ENCODE results near the gene BACH2.

The BACH2 gene

DNA sequence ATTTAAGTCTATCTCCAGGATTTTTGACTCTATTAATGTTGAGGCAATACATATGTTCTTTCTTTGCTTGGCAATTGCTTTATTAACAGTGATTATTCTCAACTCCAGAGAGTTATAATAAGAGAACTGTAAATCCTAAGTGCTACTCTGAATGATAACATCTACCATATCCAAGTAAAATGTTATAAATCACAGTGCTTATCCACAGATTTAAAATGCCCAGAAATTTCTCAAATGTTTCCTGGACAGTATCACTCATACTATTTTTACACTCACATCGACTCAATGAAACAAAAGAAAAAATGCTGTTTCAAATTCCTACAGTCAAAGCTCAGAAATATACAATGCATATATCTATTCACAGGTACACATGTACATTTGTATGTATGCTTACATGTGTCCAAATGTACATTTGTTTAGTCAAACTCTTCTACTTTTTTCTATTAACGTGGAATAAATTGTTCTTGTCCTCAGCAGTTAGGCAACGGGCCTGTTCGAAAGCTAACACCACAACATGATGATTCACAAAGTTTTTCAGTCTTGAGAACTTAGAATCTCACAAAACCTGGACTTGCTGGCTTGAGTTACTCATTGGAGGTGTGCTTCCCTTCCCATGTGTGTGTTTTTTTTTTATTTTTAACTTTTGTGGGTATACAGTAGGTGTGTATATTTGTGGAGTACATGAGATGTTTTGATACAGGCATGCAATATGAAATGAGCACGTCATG is 209.4 kb downstream of the BACH2 start:
- in situ Hi-C loops (cut with MboI; ENCODE audit: low sequenced_read_pairs): no loop called here
- Histone ChIP-seq H3K27me3 (ENCODE audit: low read depth) (no peaks in the 10 kb centered on the region), H3K4me1 (no peaks in the 10 kb centered on the region), H3K4me3 (no peak overlapping the region), H3K36me3 (replicated peaks) (no peaks in the 10 kb centered on the region), H3K9me3 (no peaks in the 10 kb centered on the region)
- no peak for DNase-seq (ENCODE audit: low spot score in 2 of 2)

DNA sequence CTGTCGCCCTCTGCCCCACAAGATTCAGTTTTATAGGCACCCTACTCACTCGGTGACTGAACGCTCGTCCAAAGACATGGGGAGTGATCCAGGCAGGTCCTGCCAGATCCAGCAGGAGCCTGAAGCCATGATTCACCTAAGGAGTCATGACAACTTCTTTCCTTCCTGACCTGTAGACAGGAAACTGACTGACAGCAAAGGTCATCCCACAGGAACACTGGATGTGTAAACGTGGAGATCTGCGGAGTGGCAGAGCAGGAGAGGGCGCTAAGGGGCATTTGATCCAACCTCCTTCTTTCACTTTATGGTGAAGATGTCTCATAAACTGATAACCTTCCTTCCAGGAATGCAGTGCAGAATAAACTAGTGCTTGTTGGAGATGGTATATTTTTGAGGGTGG is 210.1 kb downstream of the BACH2 start:
- Histone ChIP-seq H3K27me3 (ENCODE audit: low read depth) (no peaks in the 10 kb centered on the region), H3K4me1 (no peaks in the 10 kb centered on the region), H3K4me3 (no peak overlapping the region), H3K9me3 (no peaks in the 10 kb centered on the region), H3K36me3 (replicated peaks) (no peaks in the 10 kb centered on the region)
- no peak for DNase-seq (ENCODE audit: low spot score in 2 of 2)
- in situ Hi-C loops (cut with MboI; ENCODE audit: low sequenced_read_pairs): no loop called here

DNA sequence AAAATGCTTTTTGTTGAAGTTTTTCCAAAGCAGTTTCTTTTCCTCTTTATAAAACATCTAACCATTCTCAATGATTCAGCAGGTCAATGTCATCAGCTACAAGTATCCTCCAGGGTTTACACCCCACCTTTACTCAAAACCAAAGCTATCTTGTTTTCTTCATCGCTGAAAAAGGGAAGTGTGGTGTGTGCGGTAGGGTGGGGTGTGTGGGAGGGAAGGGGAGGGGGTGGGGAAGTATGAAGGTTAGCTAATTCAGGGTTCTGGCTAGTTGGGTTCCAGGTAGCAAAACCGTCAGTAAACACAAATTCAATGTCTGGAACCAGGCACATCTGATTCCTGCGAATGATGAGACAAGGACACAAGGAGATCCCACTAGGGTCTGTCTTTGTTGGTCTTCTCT is 212.8 kb downstream of the BACH2 start:
- H3K9me3 ChIP-seq: no peaks in the 10 kb centered on the region
- DNase-seq (ENCODE audit: low spot score in 2 of 2): no peak
- H3K36me3 ChIP-seq (replicated peaks): no peaks in the 10 kb centered on the region
- 0 out of 2 replicates have a peak, but pooled peaks cover 2% of the 10 kb centered on the region for H3K27me3 ChIP-seq (ENCODE audit: low read depth)
- in situ Hi-C loops (cut with MboI; ENCODE audit: low sequenced_read_pairs): no loop called here
- no peak overlapping the region for H3K4me3 ChIP-seq
- no peaks in the 10 kb centered on the region for H3K4me1 ChIP-seq

DNA sequence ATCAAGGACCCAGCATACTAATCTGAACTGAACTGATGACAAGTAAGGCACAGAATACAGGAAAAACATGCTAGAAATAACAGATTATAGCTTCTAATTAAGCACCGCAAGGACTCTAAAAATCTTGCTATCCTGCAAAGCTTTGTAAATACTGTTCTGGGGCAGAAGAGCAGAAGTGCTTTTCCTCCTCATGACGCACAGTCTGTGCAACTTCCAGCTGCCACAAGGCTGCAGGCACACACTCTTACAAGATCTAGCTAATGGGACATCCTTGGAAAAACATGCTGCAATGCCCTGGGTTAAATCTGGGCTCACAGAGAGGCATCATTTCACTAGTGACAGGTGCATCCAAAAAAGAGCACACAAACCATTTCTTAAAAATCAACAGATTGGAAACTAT is 213.8 kb downstream of the BACH2 start:
- Histone ChIP-seq H3K27me3 (ENCODE audit: low read depth) (0 out of 2 replicates have a peak, but pooled peaks cover 2% of the 10 kb centered on the region), H3K36me3 (replicated peaks) (no peaks in the 10 kb centered on the region), H3K4me3 (no peak overlapping the region), H3K4me1 (no peaks in the 10 kb centered on the region), H3K9me3 (no peaks in the 10 kb centered on the region)
- in situ Hi-C loops (cut with MboI; ENCODE audit: low sequenced_read_pairs): no loop called here
- DNase-seq (ENCODE audit: low spot score in 2 of 2): no peak

GRCh38 chr6:90080876-90081481 is 215.7 kb downstream of the BACH2 start:
- in situ Hi-C loops (cut with MboI; ENCODE audit: low sequenced_read_pairs): no loop called here
- H3K27me3 ChIP-seq (ENCODE audit: low read depth): peaks cover 7% of the 10 kb centered on the region; the same call in 1 of the 2 replicates
- no peak for DNase-seq (ENCODE audit: low spot score in 2 of 2)
- H3K36me3 ChIP-seq (replicated peaks): no peaks in the 10 kb centered on the region
- no peaks in the 10 kb centered on the region for H3K4me1 ChIP-seq
- H3K9me3 ChIP-seq: no peaks in the 10 kb centered on the region
- no peak overlapping the region for H3K4me3 ChIP-seq

- DNase-seq (ENCODE audit: low spot score in 2 of 2): no peak
- H3K9me3 ChIP-seq: no peaks in the 10 kb centered on the region
- H3K36me3 ChIP-seq (replicated peaks): no peaks in the 10 kb centered on the region
- in situ Hi-C loops (cut with MboI; ENCODE audit: low sequenced_read_pairs): no loop called here
- H3K27me3 ChIP-seq (ENCODE audit: low read depth): peaks cover 15% of the 10 kb centered on the region
- H3K4me3 ChIP-seq: no peak overlapping the region
- no peaks in the 10 kb centered on the region for H3K4me1 ChIP-seq
Measured at GRCh38 chr6:90079560-90080490, 216.8 kb downstream of the BACH2 start.

GRCh38 chr6:90078513-90079289 is 217.9 kb downstream of the BACH2 start:
- Histone ChIP-seq H3K4me3 (no peak overlapping the region), H3K4me1 (no peaks in the 10 kb centered on the region), H3K9me3 (no peaks in the 10 kb centered on the region), H3K27me3 (ENCODE audit: low read depth) (peaks cover 22% of the 10 kb centered on the region), H3K36me3 (replicated peaks) (no peaks in the 10 kb centered on the region)
- DNase-seq (ENCODE audit: low spot score in 2 of 2): no peak
- in situ Hi-C loops (cut with MboI; ENCODE audit: low sequenced_read_pairs): no loop called here

DNA sequence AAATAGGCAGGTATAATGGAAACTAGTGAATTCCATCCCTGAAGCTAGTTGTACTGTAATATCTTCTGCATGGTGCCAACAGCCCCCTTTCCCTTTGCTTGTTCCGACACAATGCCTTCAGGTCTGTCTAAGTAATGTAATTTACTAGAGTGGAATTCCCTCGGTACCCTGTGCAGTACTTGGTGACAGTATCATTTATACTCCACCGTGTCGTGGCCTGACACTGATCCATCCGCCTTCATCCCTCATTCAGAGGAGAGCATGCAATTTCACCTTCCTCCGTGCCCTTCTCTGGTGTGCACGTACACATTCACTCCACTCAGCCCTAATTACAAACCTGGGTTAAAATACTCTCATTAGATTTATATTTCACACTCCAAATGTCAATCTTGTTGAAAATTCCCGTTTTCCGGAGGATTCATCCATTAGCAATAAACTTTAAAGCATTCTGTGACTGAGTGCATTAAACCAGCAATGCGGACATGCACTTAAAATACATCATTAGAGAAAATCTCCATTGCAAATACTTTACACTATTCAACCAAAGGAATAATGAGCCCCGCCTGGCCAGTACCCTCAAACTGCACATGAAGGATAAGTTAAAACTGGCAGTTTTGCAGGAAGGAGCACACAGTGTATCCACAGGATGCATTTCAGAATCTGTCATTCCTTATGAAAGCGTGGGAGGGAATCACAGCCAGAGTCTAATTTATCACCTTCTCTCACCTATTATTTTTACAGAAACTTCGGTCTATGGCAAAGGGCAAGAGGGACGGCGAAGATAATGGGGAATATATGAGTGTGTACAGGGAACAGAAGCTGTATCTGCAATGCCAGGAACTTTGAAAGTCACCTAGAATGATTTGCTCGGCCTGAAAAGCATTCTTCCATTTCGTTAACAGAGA is 219.9 kb downstream of the BACH2 start:
- no peak overlapping the region for H3K4me3 ChIP-seq
- in situ Hi-C loops (cut with MboI; ENCODE audit: low sequenced_read_pairs): no loop called here
- no peaks in the 10 kb centered on the region for H3K4me1 ChIP-seq
- H3K36me3 ChIP-seq (replicated peaks): no peaks in the 10 kb centered on the region
- peaks cover 23% of the 10 kb centered on the region for H3K27me3 ChIP-seq (ENCODE audit: low read depth)
- no peaks in the 10 kb centered on the region for H3K9me3 ChIP-seq
- no peak for DNase-seq (ENCODE audit: low spot score in 2 of 2)

- H3K36me3 ChIP-seq (replicated peaks): no peaks in the 10 kb centered on the region
- in situ Hi-C loops (cut with MboI; ENCODE audit: low sequenced_read_pairs): no loop called here
- DNase-seq (ENCODE audit: low spot score in 2 of 2): no peak
- no peaks in the 10 kb centered on the region for H3K9me3 ChIP-seq
- no peaks in the 10 kb centered on the region for H3K4me1 ChIP-seq
- peaks cover 21% of the 10 kb centered on the region for H3K27me3 ChIP-seq (ENCODE audit: low read depth)
- no peak overlapping the region for H3K4me3 ChIP-seq
Measured at GRCh38 chr6:90074161-90074850, 222.3 kb downstream of the BACH2 start.

- Histone ChIP-seq H3K9me3 (no peaks in the 10 kb centered on the region), H3K4me3 (no peak overlapping the region), H3K27me3 (ENCODE audit: low read depth) (peaks cover 21% of the 10 kb centered on the region), H3K36me3 (replicated peaks) (no peaks in the 10 kb centered on the region), H3K4me1 (no peaks in the 10 kb centered on the region)
- DNase-seq (ENCODE audit: low spot score in 2 of 2): no peak
- in situ Hi-C loops (cut with MboI; ENCODE audit: low sequenced_read_pairs): no loop called here
Measured at GRCh38 chr6:90072935-90073464, 223.6 kb downstream of the BACH2 start.

GRCh38 chr6:90072501-90072900 is 224.1 kb downstream of the BACH2 start:
- Histone ChIP-seq H3K4me3 (no peak overlapping the region), H3K9me3 (no peaks in the 10 kb centered on the region), H3K36me3 (replicated peaks) (no peaks in the 10 kb centered on the region), H3K4me1 (no peaks in the 10 kb centered on the region), H3K27me3 (ENCODE audit: low read depth) (peaks cover 21% of the 10 kb centered on the region)
- in situ Hi-C loops (cut with MboI; ENCODE audit: low sequenced_read_pairs): no loop called here
- no peak for DNase-seq (ENCODE audit: low spot score in 2 of 2)

Data from HAP-1 (cell line).